ENCODE results near the gene PREX1. TPM values are rescaled to one million over a fixed set of nuclear protein-coding genes. Genes with fewer than 3 reads are reported as not detected.

PREX1 gene
- polyA plus RNA-seq, 1 donor (not counting 4 experiments of a cell fraction or from before 2014, with no cell fraction given): 0.22 TPM

DNA sequence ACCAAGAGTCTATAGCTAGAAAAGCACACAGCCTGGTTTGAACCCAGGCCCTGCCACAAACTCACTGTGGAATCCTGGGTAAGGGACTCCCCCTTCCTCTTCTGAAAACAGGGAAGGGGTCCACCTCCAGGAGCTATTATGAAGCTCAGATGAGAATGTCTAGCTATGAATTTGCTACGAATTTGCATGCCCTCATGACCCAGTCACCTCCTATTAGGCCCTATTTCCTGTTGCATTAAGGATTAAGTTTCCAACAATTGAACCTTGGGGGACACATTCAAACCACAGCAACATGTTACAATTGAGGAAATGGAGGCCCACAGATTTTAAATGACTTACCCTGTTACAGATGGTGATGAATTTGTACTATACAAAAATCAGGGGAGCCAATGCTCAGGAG lies 46.2 kb downstream of the PREX1 start:
- dilution Hi-C loops (cut with MboI; ENCODE audit: extremely low pct_ligation_motif_present, low sequenced_read_pairs): no loop called here
- no peaks in the 10 kb centered on the region for H4K20me1 ChIP-seq (ENCODE audit: control insufficient read depth, extremely low read depth, insufficient read depth, low read length)
- H3K79me2 ChIP-seq (ENCODE audit: control insufficient read depth, insufficient read depth, low read length): no peaks in the 10 kb centered on the region
- H3K36me3 ChIP-seq (ENCODE audit: control insufficient read depth in 2 of 2, extremely low read depth in 1 of 2, insufficient read depth in 2 of 2, low read length in 2 of 2): no peaks in the 10 kb centered on the region
- no peak for DNase-seq (ENCODE audit: low read depth, low spot score)
- FAIRE-seq: no peak
- no peaks in the 10 kb centered on the region for H3K9me1 ChIP-seq (ENCODE audit: control insufficient read depth, extremely low read depth, insufficient read depth, low read length)
- H3K27me3 ChIP-seq (ENCODE audit: control insufficient read depth, extremely low read depth, insufficient read depth, low read length): peaks cover 2% of the 10 kb centered on the region
- no peak overlapping the region for H3K9ac ChIP-seq (ENCODE audit: control insufficient read depth, extremely low read depth, insufficient read depth, low read length)
- no peaks in the 10 kb centered on the region for H3K4me1 ChIP-seq (ENCODE audit: control insufficient read depth, extremely low read depth, insufficient read depth, low read length)
- no peak overlapping the region for H3K27ac ChIP-seq (ENCODE audit: control insufficient read depth, insufficient read depth, low read length)
- no peak overlapping the region for H2AFZ ChIP-seq (ENCODE audit: control insufficient read depth, low read length)
- no peak overlapping the region for H3K4me3 ChIP-seq (ENCODE audit: control insufficient read depth in 2 of 3, extremely low read depth in 1 of 3, insufficient read depth in 2 of 3, low read depth in 1 of 3, low read length in 3 of 3)
- H3K9me3 ChIP-seq (ENCODE audit: control insufficient read depth, low read depth, low read length): no peaks in the 10 kb centered on the region
- no peak overlapping the region for H3K4me2 ChIP-seq (ENCODE audit: control insufficient read depth, extremely low read depth, insufficient read depth, low read depth, low read length)
- TF ChIP-seq, protein P1, sequence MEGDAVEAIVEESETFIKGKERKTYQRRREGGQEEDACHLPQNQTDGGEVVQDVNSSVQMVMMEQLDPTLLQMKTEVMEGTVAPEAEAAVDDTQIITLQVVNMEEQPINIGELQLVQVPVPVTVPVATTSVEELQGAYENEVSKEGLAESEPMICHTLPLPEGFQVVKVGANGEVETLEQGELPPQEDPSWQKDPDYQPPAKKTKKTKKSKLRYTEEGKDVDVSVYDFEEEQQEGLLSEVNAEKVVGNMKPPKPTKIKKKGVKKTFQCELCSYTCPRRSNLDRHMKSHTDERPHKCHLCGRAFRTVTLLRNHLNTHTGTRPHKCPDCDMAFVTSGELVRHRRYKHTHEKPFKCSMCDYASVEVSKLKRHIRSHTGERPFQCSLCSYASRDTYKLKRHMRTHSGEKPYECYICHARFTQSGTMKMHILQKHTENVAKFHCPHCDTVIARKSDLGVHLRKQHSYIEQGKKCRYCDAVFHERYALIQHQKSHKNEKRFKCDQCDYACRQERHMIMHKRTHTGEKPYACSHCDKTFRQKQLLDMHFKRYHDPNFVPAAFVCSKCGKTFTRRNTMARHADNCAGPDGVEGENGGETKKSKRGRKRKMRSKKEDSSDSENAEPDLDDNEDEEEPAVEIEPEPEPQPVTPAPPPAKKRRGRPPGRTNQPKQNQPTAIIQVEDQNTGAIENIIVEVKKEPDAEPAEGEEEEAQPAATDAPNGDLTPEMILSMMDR (optimal IDR thresholded peaks at IDR 0.05 in 1 of 3, IDR thresholded peaks at IDR 0.05 in 1 of 3, conservative IDR thresholded peaks at IDR 0.05 in 1 of 3; ENCODE audit: extremely low read depth in 1 of 3, insufficient read depth in 2 of 3, low read length in 3 of 3): no peak
- no peak for TF ChIP-seq EZH2 (IDR thresholded peaks at IDR 0.05; ENCODE audit: low read length)

DNA sequence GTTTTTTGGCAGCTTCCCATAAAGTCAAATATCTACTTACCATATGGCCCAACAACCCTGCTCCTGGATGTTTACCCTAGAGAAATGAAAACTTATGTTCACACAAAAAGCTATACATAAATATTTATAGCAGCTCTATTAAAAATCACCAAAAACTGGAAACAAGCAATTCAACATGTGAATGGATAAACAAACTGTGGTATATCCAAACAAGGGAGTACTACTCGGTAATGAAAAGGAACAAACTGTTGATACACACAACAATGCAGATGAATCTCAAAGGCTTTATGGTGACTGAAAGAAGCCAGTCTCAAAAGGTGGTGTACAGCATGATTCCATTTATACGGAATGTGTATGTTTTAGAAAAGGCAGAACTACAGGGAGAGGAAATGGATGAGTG lies 48.4 kb downstream of the PREX1 start:
- no peaks in the 10 kb centered on the region for H3K79me2 ChIP-seq (ENCODE audit: control insufficient read depth, insufficient read depth, low read length)
- peaks cover 2% of the 10 kb centered on the region for H3K27me3 ChIP-seq (ENCODE audit: control insufficient read depth, extremely low read depth, insufficient read depth, low read length)
- TF ChIP-seq EZH2 (IDR thresholded peaks at IDR 0.05; ENCODE audit: low read length): no peak
- TF ChIP-seq, protein P1 (optimal IDR thresholded peaks at IDR 0.05 in 1 of 3, IDR thresholded peaks at IDR 0.05 in 1 of 3, conservative IDR thresholded peaks at IDR 0.05 in 1 of 3; ENCODE audit: extremely low read depth in 1 of 3, insufficient read depth in 2 of 3, low read length in 3 of 3): no peak
- H3K4me2 ChIP-seq (ENCODE audit: control insufficient read depth, extremely low read depth, insufficient read depth, low read depth, low read length): no peak overlapping the region
- dilution Hi-C loops (cut with MboI; ENCODE audit: extremely low pct_ligation_motif_present, low sequenced_read_pairs): no loop called here
- no peak overlapping the region for H3K9ac ChIP-seq (ENCODE audit: control insufficient read depth, extremely low read depth, insufficient read depth, low read length)
- no peaks in the 10 kb centered on the region for H3K9me1 ChIP-seq (ENCODE audit: control insufficient read depth, extremely low read depth, insufficient read depth, low read length)
- H3K27ac ChIP-seq (ENCODE audit: control insufficient read depth, insufficient read depth, low read length): no peak overlapping the region
- no peak overlapping the region for H2AFZ ChIP-seq (ENCODE audit: control insufficient read depth, low read length)
- H3K36me3 ChIP-seq (ENCODE audit: control insufficient read depth in 2 of 2, extremely low read depth in 1 of 2, insufficient read depth in 2 of 2, low read length in 2 of 2): no peaks in the 10 kb centered on the region
- FAIRE-seq: no peak
- no peak overlapping the region for H3K4me3 ChIP-seq (ENCODE audit: control insufficient read depth in 2 of 3, extremely low read depth in 1 of 3, insufficient read depth in 2 of 3, low read depth in 1 of 3, low read length in 3 of 3)
- no peaks in the 10 kb centered on the region for H3K4me1 ChIP-seq (ENCODE audit: control insufficient read depth, extremely low read depth, insufficient read depth, low read length)
- no peaks in the 10 kb centered on the region for H4K20me1 ChIP-seq (ENCODE audit: control insufficient read depth, extremely low read depth, insufficient read depth, low read length)
- H3K9me3 ChIP-seq (ENCODE audit: control insufficient read depth, low read depth, low read length): no peaks in the 10 kb centered on the region
- DNase-seq (ENCODE audit: low read depth, low spot score): no peak
